ENCODE data around the gene TMEM43. TPM values are rescaled to one million over a fixed set of nuclear protein-coding genes. Genes with fewer than 3 reads are reported as not detected.

TMEM43 gene
- total RNA-seq, 1 donor from 2014 or later: 59.2 TPM

GRCh38 chr3:14150491-14151230 lies 25.8 kb downstream of the TMEM43 start:
- no peak for DNase-seq (ENCODE audit: low read depth in 2 of 2)

GRCh38 chr3:14151471-14152083 lies 26.7 kb downstream of the TMEM43 start:
- DNase-seq (ENCODE audit: low read depth in 2 of 2): no peak

DNA sequence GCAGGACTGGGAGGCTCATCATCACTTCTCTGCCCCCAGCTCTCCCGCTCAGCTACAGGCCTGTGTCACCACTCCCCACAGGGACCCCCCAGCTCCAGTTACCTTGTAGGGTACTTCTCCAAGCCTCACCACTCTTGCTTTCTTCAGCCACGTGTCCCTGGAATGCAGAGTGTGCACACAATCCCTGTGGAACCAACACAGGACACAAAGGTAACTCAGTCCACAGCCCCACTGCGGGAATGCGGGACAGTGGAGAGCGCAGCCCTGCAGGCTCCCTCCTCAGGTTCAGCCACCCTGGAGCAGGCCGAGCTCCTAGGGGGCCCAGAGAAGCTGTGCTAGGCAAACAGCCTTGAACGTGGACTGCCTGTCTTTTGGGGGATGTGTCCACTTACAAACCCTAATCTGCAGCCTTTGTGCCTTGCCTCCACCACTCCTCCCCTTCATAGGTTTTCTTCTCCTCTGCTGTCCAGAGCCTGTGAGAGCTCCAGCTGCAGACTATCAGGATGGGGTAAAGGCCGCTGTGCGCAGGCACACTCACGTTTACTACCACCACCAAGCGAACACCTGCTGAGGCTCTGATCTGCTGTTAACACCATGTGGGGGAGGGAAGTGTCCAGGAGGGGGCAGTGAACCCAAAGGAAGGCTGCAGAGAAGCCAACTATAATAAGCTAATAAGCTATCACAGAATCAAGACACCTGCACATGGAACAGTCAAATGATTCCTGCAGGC lies 27.5 kb downstream of the TMEM43 start:
- DNase-seq (ENCODE audit: low read depth in 2 of 2): peak in 1 of 2 donors; percentile 26

- DNase-seq (ENCODE audit: low read depth in 2 of 2): no peak
Measured at GRCh38 chr3:14152963-14153355, 28.1 kb downstream of the TMEM43 start.

DNA sequence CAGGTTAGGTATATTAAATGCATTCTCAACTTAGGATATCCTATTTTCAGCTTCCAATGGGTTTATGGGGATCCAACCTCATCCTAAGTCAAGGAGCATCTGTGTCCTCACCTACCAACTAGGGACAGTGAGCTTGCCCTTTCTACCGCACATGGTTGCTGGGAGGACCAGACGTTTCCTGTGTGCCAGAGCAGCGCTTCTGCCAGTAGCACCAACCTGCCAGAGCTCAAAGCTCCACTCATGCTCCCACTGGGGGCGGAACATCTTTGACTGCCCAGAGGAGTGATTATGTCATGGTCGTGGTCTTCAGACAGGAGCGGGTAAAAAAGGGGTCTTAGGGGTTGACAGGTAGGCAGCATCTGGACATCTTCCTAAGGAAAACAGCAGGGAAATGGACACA lies 28.8 kb downstream of the TMEM43 start:
- DNase-seq (ENCODE audit: low read depth in 2 of 2): no peak

DNA sequence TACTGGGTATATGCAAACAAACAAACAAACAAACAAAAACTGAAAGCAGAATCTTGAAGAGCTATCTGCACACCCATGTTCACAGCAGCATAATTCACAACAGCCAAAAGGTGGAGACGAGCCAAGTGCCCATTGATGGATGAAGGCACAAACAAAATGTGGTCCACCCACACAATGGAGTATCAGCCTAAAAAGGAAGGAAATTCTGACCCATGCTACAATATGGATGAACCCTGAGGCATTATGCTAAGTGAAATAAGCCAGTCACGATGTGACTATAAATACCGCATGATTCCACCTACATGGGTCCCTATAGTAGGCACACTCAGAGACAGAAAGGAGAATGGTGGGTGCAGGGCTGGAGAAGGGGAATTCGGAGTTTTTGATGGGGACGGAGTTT lies 29.4 kb downstream of the TMEM43 start:
- peak in 1 of 2 donors; percentile 72 for DNase-seq (ENCODE audit: low read depth in 2 of 2)

DNA sequence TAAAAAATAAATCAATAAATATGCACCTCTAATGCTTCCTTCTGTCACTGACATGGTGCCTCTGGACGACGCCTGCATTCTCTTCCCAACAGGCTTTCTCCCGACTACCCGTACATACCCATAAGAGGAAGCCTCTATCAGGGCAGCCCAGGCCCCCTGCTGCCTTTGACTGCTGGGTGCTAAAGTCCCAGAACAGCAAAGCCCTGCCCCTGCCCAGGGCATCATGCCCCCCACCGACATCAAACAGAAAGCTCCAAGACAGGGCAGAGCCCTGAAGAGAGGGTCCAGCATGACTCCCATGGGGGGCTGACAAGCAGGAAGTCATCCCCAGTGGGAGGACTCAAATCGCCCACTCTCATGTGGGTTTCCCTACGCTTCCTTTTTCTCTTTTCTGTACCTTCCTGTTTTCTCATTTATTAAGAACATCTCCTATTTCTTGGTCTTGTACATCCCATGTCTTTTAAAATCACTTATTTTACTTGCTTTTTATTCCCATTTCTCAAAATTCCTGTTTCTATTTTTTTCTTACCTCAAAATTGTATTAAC lies 30.1 kb downstream of the TMEM43 start:
- DNase-seq (ENCODE audit: low read depth in 2 of 2): no peak

DNA sequence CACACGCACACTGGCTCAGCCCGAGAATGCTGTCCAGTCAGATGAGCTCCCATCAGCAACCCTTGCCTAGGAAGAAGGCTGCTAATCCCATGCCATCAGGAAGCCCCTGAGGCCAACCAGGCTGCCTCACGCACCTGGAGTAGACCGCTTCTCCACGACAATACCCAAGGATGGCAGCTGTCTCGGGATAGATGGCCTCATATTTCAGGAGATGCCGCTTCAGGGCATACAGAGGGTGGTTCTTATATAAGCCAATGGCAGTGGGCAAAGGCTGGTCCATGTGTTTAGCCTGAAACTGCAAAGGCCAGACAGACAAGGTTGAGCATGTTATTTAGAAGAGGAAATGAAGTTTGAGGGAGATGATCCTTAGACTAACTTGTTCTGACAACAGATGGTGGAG lies 31.3 kb downstream of the TMEM43 start:
- DNase-seq (ENCODE audit: low read depth in 2 of 2): no peak

GRCh38 chr3:14156843-14157561 lies 32.1 kb downstream of the TMEM43 start:
- DNase-seq (ENCODE audit: low read depth in 2 of 2): no peak

DNA sequence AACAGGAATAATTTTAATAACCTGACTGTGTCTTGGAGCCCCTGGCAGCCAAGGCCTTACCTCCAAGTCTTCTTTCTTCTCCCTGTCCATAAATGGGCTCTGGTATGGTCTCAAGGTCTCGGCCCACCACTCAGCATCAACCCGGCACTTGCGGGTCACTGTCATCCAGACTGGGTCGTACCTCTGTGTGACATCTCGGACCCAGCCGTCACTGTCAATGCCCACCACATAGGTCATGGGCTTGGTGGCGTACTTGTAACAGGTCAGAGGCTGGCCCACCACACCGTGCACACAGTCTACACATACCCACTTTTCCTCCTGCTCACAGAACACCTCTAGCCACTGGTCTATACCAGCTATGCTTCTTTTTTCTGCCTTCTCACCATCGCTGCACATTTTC lies 33.1 kb downstream of the TMEM43 start:
- DNase-seq (ENCODE audit: low read depth in 2 of 2): no peak

DNA sequence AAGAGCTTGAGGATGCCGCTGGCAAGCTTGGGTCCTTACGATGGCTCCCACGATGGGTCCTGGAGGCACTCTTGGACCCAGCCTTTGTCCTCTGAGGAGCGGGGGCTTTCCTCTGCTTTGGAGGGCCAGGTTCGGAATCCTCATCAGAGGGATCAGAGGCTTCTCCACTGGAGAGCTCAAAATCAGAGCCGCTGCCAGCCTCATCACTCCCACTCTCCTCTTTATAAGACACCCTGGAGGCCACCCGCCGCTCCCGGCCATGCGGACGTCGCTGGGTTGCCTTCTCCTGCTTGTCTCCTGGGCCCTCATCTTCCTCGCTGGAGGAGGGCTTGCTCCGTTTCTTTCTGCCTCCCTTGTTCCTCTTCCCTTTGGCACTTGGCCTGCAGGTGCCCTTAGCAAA lies 33.5 kb downstream of the TMEM43 start:
- no peak for DNase-seq (ENCODE audit: low read depth in 2 of 2)

- DNase-seq (ENCODE audit: low read depth in 2 of 2): no peak
Measured at GRCh38 chr3:14159426-14159825, 34.6 kb downstream of the TMEM43 start.

- no peak for DNase-seq (ENCODE audit: low read depth in 2 of 2)
Measured at GRCh38 chr3:14161282-14161681, 36.4 kb downstream of the TMEM43 start.

DNA sequence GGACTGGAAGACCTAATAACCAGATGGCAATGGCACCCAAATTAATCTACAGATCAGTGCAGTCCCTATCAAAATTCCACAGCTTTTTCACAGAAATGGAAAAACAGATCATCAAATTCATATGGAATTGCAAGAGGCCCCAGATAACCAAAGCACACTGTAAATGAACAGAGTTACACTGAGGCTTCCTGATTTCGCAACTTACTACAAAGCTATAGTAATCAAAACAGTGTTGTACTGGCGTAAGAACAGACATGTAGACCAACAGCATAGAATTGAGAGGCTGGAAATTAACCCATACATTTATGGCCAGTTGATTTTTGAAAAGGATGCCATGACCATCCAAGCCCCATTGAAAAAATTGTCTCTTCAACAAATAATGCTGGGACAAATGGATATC lies 37.3 kb downstream of the TMEM43 start:
- DNase-seq (ENCODE audit: low read depth in 2 of 2): no peak

GRCh38 chr3:14166877-14167603 lies 42.2 kb downstream of the TMEM43 start:
- peak in 1 of 2 donors; percentile 13 for DNase-seq (ENCODE audit: low read depth in 2 of 2)

GRCh38 chr3:14169435-14169834 lies 44.6 kb downstream of the TMEM43 start:
- DNase-seq (ENCODE audit: low read depth in 2 of 2): no peak

DNA sequence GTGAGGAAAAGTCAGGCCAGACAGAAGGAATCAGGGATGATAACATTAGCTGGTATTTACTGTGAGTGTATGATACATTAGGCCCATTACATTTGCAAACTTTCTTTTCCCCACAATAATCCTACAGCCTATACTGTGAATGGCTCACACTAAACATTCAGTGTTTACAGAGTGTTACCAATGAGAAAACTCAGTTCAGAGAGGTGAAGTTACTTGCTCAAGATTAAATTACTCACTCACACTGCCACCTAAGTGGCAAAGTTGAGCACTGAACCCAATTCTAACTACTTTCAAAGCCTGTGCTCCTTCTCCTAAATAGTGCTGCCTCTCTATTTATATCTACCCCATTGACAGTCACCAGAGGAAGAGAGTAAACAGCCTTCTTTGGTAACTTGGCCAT lies 45.0 kb downstream of the TMEM43 start:
- no peak for DNase-seq (ENCODE audit: low read depth in 2 of 2)

DNA sequence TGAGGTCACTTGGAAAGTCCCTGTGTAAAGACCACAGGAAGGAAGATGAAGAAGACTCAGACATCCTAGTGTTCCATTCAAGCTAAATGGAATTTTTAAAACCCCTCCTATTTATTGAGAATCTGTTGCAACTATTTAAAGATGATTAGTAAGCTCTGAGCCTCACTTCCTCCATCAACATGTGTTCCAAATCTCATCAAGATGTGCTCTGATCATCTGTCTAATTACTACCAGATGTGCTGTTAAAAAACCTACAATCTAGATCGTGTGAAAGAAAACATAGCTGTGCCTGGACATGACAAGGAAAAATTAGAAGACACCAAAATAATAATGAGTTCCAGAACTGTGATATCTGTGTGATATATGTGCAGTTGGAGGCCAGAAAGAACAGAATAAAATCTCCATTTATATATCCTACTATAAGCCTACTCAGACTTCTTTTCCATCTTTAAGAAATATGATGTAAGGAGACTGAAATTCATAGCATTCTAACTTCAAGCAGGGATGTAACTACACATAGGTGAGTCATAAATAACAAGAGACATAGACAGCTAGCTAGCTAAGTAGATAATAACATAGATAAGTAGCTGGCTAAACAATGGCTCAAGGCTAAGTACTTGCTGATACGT lies 45.8 kb downstream of the TMEM43 start:
- DNase-seq (ENCODE audit: low read depth in 2 of 2): peak in 1 of 2 donors; percentile 63

DNA sequence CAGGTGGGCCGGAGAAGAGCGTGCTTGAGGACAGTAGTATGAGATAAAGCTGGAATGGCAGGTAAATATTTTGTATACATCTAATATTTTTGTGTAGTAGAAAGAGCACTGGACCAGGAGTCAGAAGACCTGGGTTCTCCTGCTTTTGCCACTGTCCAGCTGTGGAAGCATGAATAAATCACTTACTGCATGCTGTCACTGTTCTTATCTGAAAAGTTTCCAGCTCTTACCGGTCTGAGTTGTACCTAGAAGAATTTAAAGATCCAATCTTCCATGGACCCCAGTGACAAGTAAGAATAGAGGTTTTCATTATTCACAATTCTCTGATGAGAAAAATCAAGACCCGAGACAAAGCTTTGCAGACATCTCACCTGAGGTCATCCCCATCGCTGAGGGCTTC lies 47.6 kb downstream of the TMEM43 start:
- no peak for DNase-seq (ENCODE audit: low read depth in 2 of 2)

DNA sequence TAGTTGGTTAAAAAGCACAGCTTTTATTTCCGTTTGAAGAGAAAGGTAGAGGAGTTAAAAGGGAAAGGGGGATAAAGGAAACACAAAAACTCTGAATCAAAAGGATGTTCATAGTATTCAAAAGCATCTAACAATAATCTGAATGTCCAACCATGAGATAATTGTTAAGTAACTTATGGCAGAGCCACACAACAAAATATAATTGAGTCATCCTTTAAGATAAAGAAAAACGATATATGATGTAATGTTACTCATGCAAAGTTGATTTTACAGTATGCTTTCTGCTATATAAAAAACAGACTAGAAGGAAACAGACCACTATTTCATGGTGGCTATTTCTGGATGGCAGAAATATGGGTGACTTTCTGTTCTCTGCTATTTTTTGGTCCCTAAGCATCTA lies 49.6 kb downstream of the TMEM43 start:
- DNase-seq (ENCODE audit: low read depth in 2 of 2): no peak

All from dermis microvascular lymphatic vessel endothelial cell (primary cell).